CMK (cell line): ENCODE data around the gene ACIN1.
A peak's percentile ranks its signal among the peaks of the same experiment; 100 is the strongest.

Experiments used
- DNase-seq: peaks from one replicate; pipeline ENCODE4 v3.0.0-alpha.2; 2010; ENCODE audit warnings: low read depth

The ACIN1 gene, protein sequence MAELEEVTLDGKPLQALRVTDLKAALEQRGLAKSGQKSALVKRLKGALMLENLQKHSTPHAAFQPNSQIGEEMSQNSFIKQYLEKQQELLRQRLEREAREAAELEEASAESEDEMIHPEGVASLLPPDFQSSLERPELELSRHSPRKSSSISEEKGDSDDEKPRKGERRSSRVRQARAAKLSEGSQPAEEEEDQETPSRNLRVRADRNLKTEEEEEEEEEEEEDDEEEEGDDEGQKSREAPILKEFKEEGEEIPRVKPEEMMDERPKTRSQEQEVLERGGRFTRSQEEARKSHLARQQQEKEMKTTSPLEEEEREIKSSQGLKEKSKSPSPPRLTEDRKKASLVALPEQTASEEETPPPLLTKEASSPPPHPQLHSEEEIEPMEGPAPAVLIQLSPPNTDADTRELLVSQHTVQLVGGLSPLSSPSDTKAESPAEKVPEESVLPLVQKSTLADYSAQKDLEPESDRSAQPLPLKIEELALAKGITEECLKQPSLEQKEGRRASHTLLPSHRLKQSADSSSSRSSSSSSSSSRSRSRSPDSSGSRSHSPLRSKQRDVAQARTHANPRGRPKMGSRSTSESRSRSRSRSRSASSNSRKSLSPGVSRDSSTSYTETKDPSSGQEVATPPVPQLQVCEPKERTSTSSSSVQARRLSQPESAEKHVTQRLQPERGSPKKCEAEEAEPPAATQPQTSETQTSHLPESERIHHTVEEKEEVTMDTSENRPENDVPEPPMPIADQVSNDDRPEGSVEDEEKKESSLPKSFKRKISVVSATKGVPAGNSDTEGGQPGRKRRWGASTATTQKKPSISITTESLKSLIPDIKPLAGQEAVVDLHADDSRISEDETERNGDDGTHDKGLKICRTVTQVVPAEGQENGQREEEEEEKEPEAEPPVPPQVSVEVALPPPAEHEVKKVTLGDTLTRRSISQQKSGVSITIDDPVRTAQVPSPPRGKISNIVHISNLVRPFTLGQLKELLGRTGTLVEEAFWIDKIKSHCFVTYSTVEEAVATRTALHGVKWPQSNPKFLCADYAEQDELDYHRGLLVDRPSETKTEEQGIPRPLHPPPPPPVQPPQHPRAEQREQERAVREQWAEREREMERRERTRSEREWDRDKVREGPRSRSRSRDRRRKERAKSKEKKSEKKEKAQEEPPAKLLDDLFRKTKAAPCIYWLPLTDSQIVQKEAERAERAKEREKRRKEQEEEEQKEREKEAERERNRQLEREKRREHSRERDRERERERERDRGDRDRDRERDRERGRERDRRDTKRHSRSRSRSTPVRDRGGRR

GRCh38 chr14:23094666-23095195, at the start of gene ACIN1:
Gene ACIN1 (minus strand): TSS chr14:23095136. CDS start chr14:23095112, 24 bp downstream.
- DNase-seq, result peak; percentile 79

DNA sequence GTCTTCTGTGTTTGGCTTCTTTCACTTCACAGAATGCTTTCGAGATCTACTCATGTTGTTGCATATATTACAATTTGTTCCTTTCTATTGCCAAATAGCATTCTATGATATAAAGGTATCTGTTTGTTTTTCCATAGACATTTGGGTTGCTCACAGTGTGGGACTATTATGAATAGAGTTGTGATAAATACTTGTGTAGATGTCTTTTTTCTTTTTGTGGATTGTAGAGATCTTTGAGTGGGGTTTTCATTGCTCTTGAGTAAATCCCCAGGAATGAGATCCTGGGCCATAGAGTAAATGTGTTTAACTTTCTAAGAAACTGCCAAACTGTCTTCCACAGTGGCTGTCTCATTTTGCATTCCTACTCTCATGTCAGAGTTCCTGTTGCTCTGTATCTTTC, 49.0 kb upstream of the ACIN1 start:
- no peak for DNase-seq

DNA sequence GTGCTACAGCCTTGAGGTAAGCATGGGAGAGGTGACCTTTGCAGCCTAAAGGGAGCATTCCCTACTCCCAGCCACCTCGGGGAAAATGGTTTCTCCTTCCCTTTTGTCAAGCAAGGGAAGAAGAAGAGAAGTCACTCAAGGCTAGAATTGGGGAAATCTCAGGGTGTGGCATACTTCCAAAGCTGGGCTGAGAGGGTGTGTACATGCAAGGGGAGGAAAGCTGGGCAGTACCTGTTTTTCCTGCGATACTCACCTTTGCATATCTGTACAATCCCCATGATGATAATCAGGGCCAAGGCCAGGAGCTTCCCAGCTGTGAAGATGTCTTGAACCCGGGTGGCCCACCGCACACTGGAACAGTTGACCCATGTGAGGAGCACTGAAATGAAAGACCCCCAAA, 47.9 kb upstream of the ACIN1 start:
- DNase-seq, result no peak

DNA sequence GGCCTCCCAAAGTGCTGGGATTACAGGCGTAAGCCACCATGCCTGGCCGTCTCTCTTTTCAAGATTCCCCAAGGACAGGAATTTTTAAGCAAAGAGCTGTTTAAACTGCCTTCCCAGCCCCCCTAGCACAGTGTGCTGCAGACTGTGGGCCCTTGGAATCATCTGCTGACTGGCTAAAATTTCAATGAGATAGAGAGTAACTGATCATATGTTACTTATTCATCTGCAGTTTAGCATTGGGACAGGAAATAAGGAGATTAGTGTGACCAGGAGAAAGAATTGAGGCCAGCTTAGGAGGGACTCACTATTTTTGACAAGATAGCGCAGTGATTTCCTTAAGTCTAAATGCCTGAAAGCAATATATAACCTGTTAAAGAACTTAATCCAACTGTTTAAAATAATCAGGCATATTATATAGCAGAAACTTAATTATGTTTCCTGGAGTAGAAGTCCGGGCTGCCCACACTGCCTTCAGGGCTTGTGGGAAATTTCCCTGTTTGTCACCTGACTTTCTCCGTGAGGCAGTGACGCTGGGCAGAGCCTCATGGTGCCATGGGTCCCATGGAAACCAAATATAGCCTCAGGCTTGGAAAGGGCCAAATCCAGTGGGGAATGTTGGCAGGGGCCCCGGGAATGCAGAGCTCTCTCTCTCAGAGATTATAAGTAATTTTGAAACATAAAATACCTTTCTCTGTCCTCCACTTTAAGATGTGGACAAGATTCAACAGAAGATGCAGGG, 46.9 kb upstream of the ACIN1 start:
- no peak for DNase-seq

- DNase-seq, result no peak
Observed at GRCh38 chr14:23140371-23140770, 45.4 kb upstream of the ACIN1 start.

DNA sequence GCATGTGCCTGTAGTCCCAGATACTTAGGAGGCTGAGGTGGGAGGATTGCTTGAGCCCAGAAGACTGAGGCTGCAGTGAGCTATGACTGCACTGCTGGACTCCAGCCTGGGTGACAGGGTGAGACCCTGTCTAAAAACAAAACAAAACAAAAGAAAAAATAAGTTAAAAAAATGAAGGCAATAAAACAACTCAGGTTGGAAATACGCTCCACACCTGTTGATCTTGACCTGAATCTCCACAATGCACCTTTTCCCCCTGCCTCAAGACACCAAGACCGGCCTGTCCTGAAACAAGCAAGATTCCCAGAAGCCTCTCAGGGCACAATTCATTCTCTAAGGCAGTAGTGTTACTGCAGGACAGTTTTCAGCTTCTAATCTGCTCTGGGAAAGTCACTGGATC, 44.9 kb upstream of the ACIN1 start:
- no peak for DNase-seq

DNA sequence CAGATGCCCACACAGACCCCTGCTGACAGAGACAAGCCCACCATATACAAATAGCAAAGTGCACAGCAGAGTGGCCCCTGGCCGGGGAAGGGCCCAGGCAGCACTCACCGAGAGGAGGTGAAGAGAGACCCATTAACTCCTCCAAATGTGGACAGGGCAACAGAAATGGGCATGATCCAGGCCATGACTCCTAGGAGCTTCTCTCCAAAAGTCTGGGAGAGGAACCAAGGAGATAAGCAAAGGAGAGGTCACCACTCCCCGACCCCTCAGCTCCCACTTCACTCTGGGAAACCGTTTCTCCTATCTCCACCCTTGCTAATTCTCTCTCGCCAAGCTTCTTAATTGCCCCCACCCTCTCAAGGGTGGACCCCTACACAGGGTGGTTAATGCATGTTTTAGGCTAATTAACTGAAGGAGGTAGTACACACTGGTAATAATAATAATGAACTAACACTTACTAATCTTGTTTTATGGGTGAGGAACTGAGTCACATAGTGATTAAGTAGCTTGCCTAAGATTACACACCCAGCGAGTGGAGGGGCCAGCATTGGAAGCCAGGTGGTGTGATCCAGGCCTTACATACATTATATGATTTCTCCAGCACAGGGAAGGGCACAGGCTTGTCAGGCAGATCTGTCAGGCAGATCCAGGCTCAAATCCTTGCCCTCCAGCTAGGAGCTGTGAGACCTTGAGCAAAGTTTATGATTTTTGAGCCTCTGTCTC, 43.0 kb upstream of the ACIN1 start:
- DNase-seq, result no peak

- no peak for DNase-seq
Observed at GRCh38 chr14:23137192-23137812, 42.4 kb upstream of the ACIN1 start.

- no peak for DNase-seq
Observed at GRCh38 chr14:23136566-23137133, 41.7 kb upstream of the ACIN1 start.

DNA sequence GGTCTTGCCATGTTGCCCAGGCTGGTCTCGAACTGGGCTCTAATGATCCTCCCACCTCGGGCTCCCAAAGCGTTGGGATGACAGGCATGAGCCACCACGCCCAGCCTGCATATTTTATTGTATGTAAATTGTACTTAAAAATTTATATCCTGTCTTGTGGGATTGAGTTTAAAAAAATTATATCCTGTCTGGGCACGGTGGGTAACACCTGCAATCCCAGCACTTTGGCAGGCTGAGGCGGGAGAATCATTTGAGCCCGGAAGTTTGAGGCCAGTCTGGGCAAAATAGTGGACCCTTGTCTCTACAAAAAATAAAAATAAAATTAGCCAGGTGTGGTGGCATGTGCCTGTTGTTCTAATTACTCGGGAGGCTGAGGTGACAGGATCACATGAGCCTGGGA, 38.0 kb upstream of the ACIN1 start:
- DNase-seq, result no peak

DNA sequence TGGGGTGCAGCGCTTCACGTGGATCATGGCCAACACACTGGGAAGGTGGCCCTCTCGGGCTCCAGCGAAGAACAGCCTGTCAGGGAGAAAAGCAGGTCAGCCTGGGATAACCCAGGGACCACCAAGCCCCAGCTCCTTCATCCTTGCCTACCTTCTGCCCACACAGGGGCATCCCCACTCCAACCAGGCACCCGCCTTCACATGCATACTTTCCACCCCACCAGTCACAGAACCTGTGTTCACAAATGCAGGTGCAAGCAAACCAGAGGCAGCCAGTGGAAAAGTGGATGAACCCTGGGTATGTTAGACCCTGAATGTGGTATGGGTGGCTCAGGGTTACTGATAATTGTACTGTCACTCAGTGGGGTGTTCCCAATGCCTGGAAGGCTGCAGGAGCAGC, 36.5 kb upstream of the ACIN1 start:
- no peak for DNase-seq

DNA sequence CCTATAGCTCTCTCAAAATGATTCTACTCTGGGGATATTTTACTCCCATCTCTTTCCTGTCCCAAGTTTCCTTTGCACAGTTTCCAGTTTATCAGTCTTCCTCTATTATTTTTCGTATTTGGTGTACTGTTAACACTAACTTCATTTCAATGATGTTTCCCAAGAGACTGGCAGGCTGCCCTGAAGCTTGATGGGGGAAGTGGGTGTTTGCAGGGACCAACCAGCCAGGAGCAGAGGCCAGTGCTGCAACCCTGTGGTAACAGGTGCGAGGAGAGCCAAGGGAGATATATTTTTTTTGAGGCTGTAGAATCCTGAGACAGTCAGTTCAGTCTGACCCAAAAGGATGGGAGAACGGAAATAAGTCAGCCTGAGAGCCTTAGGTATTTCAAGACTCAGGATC, 35.9 kb upstream of the ACIN1 start:
- DNase-seq, result no peak

DNA sequence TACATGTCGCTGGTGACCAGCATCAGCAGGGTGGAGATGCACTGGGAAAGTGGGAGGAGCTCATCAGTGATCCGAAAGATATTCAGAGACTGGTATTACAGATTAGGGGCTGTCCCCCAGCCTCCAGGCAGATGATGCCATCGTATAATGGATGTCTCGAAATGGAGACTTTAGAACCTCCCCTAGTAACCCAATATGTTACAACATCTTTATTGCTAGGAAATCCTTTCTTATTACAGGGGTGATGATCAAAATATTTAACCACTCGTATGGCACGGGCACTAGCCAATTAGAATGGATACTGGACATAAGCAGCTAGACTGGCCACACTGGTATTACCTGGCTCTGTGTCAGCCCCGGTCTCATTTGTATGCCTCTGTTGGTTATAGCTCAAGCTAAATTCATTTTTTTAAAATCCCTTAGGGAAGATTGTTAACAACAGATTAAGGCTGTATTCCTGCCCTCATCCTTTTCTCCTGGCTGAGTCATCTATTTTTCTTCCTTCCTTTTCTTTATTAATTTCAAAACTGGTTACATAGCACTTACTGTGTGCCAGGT, 34.9 kb upstream of the ACIN1 start:
- DNase-seq, result no peak

GRCh38 chr14:23128969-23129758, 34.2 kb upstream of the ACIN1 start:
- no peak for DNase-seq

- no peak for DNase-seq
Observed at GRCh38 chr14:23127861-23128260, 32.9 kb upstream of the ACIN1 start.

- DNase-seq, result no peak
Observed at GRCh38 chr14:23126548-23127278, 31.8 kb upstream of the ACIN1 start.

DNA sequence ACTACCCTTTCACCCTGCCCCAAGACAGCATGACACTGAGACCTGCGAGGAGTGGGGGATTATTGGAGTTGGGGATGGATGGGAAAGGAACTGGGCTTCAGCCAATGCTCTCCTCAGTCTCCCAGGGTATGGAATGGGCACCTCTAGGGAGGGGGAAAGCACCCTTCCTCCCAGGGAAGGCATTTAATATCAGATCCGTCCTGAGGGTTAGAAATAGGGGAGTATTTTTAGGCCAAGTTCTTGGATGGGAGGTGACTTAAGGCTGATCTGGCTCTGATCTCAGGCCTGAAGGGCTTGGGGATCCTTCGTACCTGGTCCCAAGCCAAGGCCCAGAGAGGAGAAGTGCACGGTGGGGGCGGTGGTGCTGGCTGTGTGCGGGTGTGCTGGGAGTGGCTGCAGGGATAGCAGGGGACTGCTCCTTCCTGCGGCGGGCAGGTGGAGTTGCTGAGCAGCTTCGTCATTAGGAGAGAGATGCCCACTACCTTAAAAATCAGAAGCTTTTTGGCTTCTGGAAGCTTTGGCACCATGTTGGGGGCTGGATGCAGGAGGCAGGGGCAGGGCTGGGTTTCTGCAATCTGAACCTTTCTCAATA, 31.1 kb upstream of the ACIN1 start:
- no peak for DNase-seq

DNA sequence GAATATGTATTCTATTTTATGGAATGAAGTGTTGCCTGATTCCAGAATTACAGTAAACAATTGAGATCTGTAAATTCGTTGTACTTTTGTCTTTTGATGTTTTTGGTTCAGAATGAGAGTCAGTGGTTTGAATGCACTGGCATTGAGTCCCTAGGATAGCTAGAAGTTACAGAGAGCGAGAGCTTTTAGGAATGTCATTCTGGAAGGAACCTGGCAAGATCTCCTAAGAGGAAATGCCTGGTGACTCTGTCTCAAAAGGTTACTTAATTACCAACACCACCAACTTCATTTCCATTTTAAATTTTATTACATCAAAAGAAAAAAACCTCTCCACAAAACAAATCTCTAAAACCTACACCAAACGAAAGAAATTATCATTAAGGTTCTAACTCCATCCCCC, 30.1 kb upstream of the ACIN1 start:
- DNase-seq, result no peak
